ENCODE data around the gene THAP2.
"Not testable (repeated sequence)": the region's sequence is repeated elsewhere in the genome, so short reads cannot be mapped to it uniquely, and the experiment has no call there.

Gene THAP2

DNA sequence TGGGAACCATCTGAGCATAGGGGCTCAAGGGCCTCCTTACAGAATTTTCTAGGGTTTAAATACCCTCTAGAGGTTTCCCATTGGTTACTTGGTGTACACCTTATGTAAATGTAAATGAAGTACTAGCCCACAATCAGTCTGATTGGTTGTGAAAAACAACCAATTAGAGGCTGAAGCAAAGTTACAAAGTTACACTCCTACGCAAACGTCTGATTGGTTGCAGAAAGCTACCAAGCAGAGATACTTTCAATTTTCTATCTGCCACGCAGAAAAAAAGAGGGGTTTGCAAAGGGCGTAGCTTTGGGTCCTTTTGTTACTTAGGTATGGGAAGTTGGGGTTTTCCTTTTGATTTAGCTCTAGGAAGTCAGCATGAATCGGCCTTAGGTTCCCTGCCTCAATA lies 20.0 kb downstream of the THAP2 start:
- Histone ChIP-seq H3K9ac (ENCODE audit: low read depth in 1 of 2, low read length in 2 of 2) (no peak overlapping the region), H3K4me3 (ENCODE audit: low read depth in 1 of 2, low read length in 2 of 2) (peak overlapping the region in 1 of 2 donors; percentile 32), H3K9me3 (ENCODE audit: control insufficient read depth in 1 of 2, low read length in 2 of 2) (no peaks in the 10 kb centered on the region), H3K27me3 (ENCODE audit: control insufficient read depth in 1 of 2, insufficient read depth in 2 of 2, low read length in 2 of 2) (no peaks in the 10 kb centered on the region), H3K36me3 (ENCODE audit: control insufficient read depth in 1 of 2, insufficient read depth in 2 of 2, low read length in 2 of 2) (no peaks in the 10 kb centered on the region), H3K4me1 (ENCODE audit: control insufficient read depth in 1 of 2, insufficient read depth in 2 of 2, low read length in 2 of 2) (peaks cover 4 to 8% of the 10 kb centered on the region in 2 donors), H3K27ac (ENCODE audit: low read depth, low read length) (no peak overlapping the region)

DNA sequence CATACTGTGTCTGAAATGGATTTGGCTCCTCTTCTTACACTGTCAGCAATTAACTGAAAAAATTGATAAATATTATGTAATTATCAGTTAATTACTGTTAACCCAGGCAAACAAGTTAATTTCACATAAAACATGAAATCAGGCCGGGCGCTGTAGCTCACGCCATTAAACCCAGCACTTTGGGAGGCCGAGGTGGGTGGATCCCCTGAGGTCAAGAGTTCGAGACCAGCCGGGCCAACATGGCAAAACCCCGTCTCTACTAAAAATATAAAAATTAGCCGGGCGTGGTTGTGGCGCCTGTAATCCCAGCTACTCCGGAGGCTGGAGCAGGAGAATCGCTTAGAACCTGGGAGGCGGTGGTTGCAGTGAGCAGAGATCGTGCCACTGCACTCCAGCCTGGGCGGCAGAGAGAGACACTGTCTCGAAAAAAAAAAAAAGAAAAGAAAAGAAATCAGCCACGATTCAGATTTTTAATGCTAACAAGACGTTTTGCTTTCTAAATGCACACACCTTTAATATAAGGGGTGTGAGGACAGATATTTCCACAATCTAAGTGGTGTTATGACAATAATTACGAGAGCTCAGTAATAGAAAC lies 21.3 kb downstream of the THAP2 start:
- Histone ChIP-seq H3K27ac (ENCODE audit: low read depth, low read length) (peak overlapping the region; percentile 96), H3K36me3 (ENCODE audit: control insufficient read depth in 1 of 2, insufficient read depth in 2 of 2, low read length in 2 of 2) (no peaks in the 10 kb centered on the region), H3K9me3 (ENCODE audit: control insufficient read depth in 1 of 2, low read length in 2 of 2) (no peaks in the 10 kb centered on the region), H3K9ac (ENCODE audit: low read depth in 1 of 2, low read length in 2 of 2) (peak overlapping the region; percentile 83 to 90), H3K4me3 (ENCODE audit: low read depth in 1 of 2, low read length in 2 of 2) (peak overlapping the region; percentile 87 to 99), H3K27me3 (ENCODE audit: control insufficient read depth in 1 of 2, insufficient read depth in 2 of 2, low read length in 2 of 2) (no peaks in the 10 kb centered on the region), H3K4me1 (ENCODE audit: control insufficient read depth in 1 of 2, insufficient read depth in 2 of 2, low read length in 2 of 2) (peaks cover 8% of the 10 kb centered on the region in 2 donors)

DNA sequence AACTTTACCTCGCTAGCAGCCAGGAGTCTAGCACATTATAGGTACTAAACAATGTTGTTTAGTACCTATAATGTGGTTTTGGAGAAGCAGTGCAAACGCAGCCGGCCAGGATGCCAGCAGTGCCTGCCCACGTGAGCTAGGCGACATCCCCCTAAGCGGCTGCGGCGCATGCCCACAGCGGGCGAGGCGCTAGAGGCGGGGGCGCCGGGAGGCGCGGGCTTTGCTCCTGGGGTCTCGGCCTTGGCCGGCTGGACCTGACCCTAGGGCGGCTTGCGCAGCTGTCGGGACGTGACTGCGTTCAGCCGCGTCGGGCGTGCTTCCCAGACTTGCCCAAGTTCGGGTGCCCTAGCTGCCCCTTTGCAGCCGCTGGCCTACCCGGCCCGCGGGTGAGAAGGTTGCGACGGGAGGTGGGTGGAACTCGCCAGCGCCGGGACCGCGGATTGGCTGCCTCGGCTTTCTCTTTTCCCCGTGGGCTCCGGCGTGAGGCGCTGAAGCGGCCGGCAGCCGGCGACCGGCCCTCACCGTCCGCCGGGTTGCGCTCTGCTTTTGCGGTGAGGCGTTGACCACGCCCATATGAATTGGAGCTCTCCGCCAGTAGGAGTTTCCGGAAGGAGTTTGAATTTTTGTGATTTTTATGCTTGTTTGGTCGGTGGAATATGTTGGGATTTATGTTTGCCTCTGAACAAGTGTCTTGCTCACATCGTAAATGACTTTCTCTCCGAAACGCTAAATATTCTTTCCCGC lies 22.0 kb downstream of the THAP2 start, which contains the start of gene TMEM19:
Gene TMEM19 (plus strand): TSS at position 169 of the 744 bp plus-strand sequence. CDS start 599 bp downstream, outside the sequence.
- Histone ChIP-seq H3K27ac (ENCODE audit: low read depth, low read length) (peak within 1 kb of the TSS; percentile 96), H3K9me3 (ENCODE audit: control insufficient read depth in 1 of 2, low read length in 2 of 2) (no peaks in the 10 kb centered on the region), H3K36me3 (ENCODE audit: control insufficient read depth in 1 of 2, insufficient read depth in 2 of 2, low read length in 2 of 2) (no peaks in the 10 kb centered on the region)

DNA sequence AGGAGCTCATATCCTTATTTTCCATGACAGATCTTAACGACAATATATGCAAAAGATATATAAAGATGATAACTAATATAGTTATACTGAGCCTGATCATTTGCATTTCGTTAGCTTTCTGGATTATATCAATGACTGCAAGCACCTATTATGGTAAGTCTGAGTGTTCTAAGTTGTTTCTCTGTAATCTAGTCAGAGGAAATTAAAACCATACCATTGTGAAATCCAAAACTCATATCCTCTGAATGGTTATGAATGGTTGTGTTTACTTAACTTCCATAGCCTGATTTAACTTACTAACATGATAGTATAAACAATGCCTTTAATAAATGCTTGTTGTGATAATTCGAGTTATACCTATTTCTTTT lies 22.5 kb downstream of the THAP2 start:
- H3K9me3 ChIP-seq (ENCODE audit: control insufficient read depth in 1 of 2, low read length in 2 of 2) = no peaks in the 10 kb centered on the region
- peak overlapping the region; percentile 83 to 90 for H3K9ac ChIP-seq (ENCODE audit: low read depth in 1 of 2, low read length in 2 of 2)
- no peaks in the 10 kb centered on the region for H3K27me3 ChIP-seq (ENCODE audit: control insufficient read depth in 1 of 2, insufficient read depth in 2 of 2, low read length in 2 of 2)
- peaks cover 13 to 14% of the 10 kb centered on the region in 2 donors for H3K4me1 ChIP-seq (ENCODE audit: control insufficient read depth in 1 of 2, insufficient read depth in 2 of 2, low read length in 2 of 2)
- H3K36me3 ChIP-seq (ENCODE audit: control insufficient read depth in 1 of 2, insufficient read depth in 2 of 2, low read length in 2 of 2) = no peaks in the 10 kb centered on the region
- H3K27ac ChIP-seq (ENCODE audit: low read depth, low read length) = peak overlapping the region; percentile 96
- H3K4me3 ChIP-seq (ENCODE audit: low read depth in 1 of 2, low read length in 2 of 2) = peak overlapping the region; percentile 87 to 99

More for the DNA sequence above, 22.0 kb downstream of the THAP2 start, which contains the start of gene TMEM19:
- H3K4me3 ChIP-seq (ENCODE audit: low read depth in 1 of 2, low read length in 2 of 2) = peak within 1 kb of the TSS; percentile 87 to 99
- H3K4me1 ChIP-seq (ENCODE audit: control insufficient read depth in 1 of 2, insufficient read depth in 2 of 2, low read length in 2 of 2) = peaks cover 13 to 14% of the 10 kb centered on the region in 2 donors
- peak within 1 kb of the TSS; percentile 83 to 90 for H3K9ac ChIP-seq (ENCODE audit: low read depth in 1 of 2, low read length in 2 of 2)
- H3K27me3 ChIP-seq (ENCODE audit: control insufficient read depth in 1 of 2, insufficient read depth in 2 of 2, low read length in 2 of 2) = no peaks in the 10 kb centered on the region

DNA sequence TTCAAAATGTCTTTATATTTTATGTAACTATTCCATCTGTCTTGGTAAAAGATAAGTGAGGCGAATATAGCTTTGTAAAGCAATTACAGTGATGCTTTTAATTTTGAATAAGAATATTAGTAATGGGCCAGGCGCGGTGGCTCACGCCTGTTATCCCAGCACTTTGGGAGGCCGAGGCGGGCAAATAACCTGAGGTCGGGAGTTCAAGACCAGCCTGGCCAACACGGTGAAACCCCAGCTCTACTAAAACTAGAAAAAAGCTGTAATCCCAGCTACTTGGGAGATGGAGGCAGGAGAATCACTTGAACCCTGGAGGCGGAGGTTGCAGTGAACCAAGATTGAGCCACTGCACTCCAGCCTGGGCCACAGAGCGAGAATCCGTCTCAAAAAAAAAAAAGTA lies 23.1 kb downstream of the THAP2 start:
- H3K9me3 ChIP-seq (ENCODE audit: control insufficient read depth in 1 of 2, low read length in 2 of 2); H3K27ac ChIP-seq (ENCODE audit: low read depth, low read length); H3K27me3 ChIP-seq (ENCODE audit: control insufficient read depth in 1 of 2, insufficient read depth in 2 of 2, low read length in 2 of 2); H3K36me3 ChIP-seq (ENCODE audit: control insufficient read depth in 1 of 2, insufficient read depth in 2 of 2, low read length in 2 of 2): not testable (repeated sequence)
- Histone ChIP-seq H3K4me1 (ENCODE audit: control insufficient read depth in 1 of 2, insufficient read depth in 2 of 2, low read length in 2 of 2) (peaks cover 13 to 18% of the 10 kb centered on the region in 2 donors), H3K9ac (ENCODE audit: low read depth in 1 of 2, low read length in 2 of 2) (peak overlapping the region; percentile 23 to 90), H3K4me3 (ENCODE audit: low read depth in 1 of 2, low read length in 2 of 2) (peak overlapping the region; percentile 87 to 99)

DNA sequence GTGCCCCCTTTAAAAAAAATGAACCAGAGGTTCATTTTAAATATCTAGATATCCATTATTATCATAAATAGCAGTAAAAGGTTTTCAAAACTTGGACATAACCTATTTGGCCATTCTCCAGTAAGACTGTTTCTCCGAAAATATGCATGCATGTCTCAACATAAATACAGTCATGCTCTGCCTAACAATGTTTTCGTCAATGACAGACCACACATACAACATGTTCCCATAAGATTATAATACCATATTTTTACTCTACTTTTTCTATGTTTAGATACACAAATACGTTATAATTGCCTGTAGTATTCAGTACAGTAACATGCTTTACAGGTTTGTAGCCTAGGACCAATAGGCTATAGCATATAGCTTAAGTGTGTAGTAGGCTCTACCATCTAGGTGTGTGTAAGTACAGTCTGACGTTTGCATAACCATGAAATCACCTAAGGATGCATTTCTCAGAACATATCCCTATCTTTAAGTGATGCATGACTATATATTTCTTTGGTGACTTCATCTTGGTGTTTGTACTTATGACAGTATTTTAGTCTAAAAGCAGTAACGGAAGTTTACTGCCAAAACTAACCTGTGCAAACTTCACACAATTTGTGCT lies 25.0 kb downstream of the THAP2 start:
- H3K4me3 ChIP-seq (ENCODE audit: low read depth in 1 of 2, low read length in 2 of 2) = peak overlapping the region; percentile 87 to 99
- no peak overlapping the region for H3K9ac ChIP-seq (ENCODE audit: low read depth in 1 of 2, low read length in 2 of 2)
- H3K36me3 ChIP-seq (ENCODE audit: control insufficient read depth in 1 of 2, insufficient read depth in 2 of 2, low read length in 2 of 2) = no peaks in the 10 kb centered on the region
- no peaks in the 10 kb centered on the region for H3K27me3 ChIP-seq (ENCODE audit: control insufficient read depth in 1 of 2, insufficient read depth in 2 of 2, low read length in 2 of 2)
- no peaks in the 10 kb centered on the region for H3K9me3 ChIP-seq (ENCODE audit: control insufficient read depth in 1 of 2, low read length in 2 of 2)
- H3K4me1 ChIP-seq (ENCODE audit: control insufficient read depth in 1 of 2, insufficient read depth in 2 of 2, low read length in 2 of 2) = peaks cover 22 to 36% of the 10 kb centered on the region in 2 donors
- no peak overlapping the region for H3K27ac ChIP-seq (ENCODE audit: low read depth, low read length)

DNA sequence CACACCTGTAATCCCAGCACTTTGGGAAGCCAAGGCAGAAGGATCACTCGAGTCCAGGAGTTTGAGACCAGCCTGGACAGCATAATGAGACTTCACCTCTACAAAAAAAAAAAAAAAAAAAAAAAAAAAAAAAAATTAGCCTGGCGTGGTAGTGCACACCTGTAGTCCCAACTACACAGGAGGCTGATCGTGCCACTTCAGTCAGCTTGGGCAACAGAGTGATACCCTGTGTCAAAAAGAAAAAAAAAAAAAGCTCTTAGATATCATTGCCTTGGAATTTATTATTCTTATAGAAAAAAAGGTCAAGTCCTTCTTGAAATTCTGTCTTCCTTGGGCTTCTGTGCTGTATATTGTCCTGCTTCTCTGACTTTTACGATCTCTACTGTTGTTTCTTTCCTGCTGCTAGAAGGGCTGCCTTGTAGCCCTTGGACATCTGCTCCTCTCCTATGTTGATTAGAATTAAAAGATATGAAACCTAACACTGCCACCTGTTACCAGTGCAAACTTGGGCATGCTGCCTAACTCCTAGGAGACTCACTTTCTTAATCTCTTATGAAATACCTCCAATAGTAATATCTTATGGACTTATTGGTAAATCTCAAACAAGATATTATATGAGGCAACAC lies 27.5 kb downstream of the THAP2 start:
- H3K9ac ChIP-seq (ENCODE audit: low read depth in 1 of 2, low read length in 2 of 2) = no peak overlapping the region
- H3K27me3 ChIP-seq (ENCODE audit: control insufficient read depth in 1 of 2, insufficient read depth in 2 of 2, low read length in 2 of 2) = no peaks in the 10 kb centered on the region
- H3K36me3 ChIP-seq (ENCODE audit: control insufficient read depth in 1 of 2, insufficient read depth in 2 of 2, low read length in 2 of 2) = no peaks in the 10 kb centered on the region
- peaks cover 31 to 52% of the 10 kb centered on the region in 2 donors for H3K4me1 ChIP-seq (ENCODE audit: control insufficient read depth in 1 of 2, insufficient read depth in 2 of 2, low read length in 2 of 2)
- no peak overlapping the region for H3K27ac ChIP-seq (ENCODE audit: low read depth, low read length)
- H3K9me3 ChIP-seq (ENCODE audit: control insufficient read depth in 1 of 2, low read length in 2 of 2) = no peaks in the 10 kb centered on the region
- H3K4me3 ChIP-seq (ENCODE audit: low read depth in 1 of 2, low read length in 2 of 2) = peak overlapping the region in 1 of 2 donors; percentile 28

DNA sequence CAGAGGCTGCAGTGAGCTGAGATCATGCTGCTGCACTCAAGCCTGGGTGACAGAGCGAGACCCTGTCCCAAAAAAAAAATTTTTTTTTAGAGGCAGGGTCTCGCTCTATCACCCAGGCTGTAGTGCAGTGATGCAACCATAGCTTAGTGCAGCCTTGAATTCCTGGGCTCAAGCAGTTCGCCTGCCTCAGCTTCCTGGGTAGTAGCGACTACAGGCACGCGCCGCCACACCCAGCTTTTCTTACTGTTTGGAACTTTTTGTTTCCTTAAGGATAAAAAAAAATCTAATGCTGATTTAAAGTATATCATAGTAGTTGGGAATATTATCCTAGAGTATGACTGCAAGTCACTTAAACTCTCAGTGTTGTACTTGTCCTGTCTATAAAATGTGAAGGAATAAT lies 29.0 kb downstream of the THAP2 start:
- no peaks in the 10 kb centered on the region for H3K9me3 ChIP-seq (ENCODE audit: control insufficient read depth in 1 of 2, low read length in 2 of 2)
- peaks cover 23 to 52% of the 10 kb centered on the region in 2 donors for H3K4me1 ChIP-seq (ENCODE audit: control insufficient read depth in 1 of 2, insufficient read depth in 2 of 2, low read length in 2 of 2)
- H3K27ac ChIP-seq (ENCODE audit: low read depth, low read length) = no peak overlapping the region
- H3K4me3 ChIP-seq (ENCODE audit: low read depth in 1 of 2, low read length in 2 of 2) = no peak overlapping the region
- no peak overlapping the region for H3K9ac ChIP-seq (ENCODE audit: low read depth in 1 of 2, low read length in 2 of 2)
- H3K36me3 ChIP-seq (ENCODE audit: control insufficient read depth in 1 of 2, insufficient read depth in 2 of 2, low read length in 2 of 2) = peaks cover 3 to 15% of the 10 kb centered on the region in 2 donors
- no peaks in the 10 kb centered on the region for H3K27me3 ChIP-seq (ENCODE audit: control insufficient read depth in 1 of 2, insufficient read depth in 2 of 2, low read length in 2 of 2)

DNA sequence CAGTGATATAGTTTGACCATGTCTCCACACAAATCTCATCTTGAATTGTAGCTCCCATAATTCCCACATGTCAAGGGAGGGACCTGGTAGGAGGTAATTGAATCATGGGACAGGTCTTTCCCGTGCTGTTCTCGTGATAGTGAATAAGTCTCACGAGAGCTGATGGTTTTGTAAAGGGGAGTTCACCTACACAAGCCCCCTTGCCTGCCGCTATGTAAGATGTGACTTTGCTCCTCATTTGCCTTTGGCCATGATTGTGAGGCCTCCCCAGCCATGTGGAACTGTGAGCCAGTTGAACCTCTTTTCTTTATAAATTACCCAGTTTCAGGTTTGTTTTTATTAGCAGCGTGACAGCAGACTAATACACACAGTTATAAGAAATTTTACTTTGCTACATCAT lies 29.6 kb downstream of the THAP2 start:
- peaks cover 3 to 19% of the 10 kb centered on the region in 2 donors for H3K36me3 ChIP-seq (ENCODE audit: control insufficient read depth in 1 of 2, insufficient read depth in 2 of 2, low read length in 2 of 2)
- H3K9ac ChIP-seq (ENCODE audit: low read depth in 1 of 2, low read length in 2 of 2); H3K27me3 ChIP-seq (ENCODE audit: control insufficient read depth in 1 of 2, insufficient read depth in 2 of 2, low read length in 2 of 2); H3K27ac ChIP-seq (ENCODE audit: low read depth, low read length); H3K9me3 ChIP-seq (ENCODE audit: control insufficient read depth in 1 of 2, low read length in 2 of 2): not testable (repeated sequence)
- peaks cover 23 to 48% of the 10 kb centered on the region in 2 donors for H3K4me1 ChIP-seq (ENCODE audit: control insufficient read depth in 1 of 2, insufficient read depth in 2 of 2, low read length in 2 of 2)
- H3K4me3 ChIP-seq (ENCODE audit: low read depth in 1 of 2, low read length in 2 of 2) = peak overlapping the region in 1 of 2 donors; percentile 34

All from duodenal mucosa (tissue), 2 donors.